H1 (cell line): ENCODE measurements around the gene AK5. TPM values are rescaled to one million over a fixed set of nuclear protein-coding genes. Genes with fewer than 3 reads are reported as not detected.

Experiments
- CTCF ChIA-PET: fragments of 300-600 bp; sonication (Branson Sonifier 250); formaldehyde crosslinking; loops from one replicate; lab custom pipeline; 2021; ENCODE audit not compliant: partially characterized antibody; lab: Charles Lee
- POLR2A ChIA-PET: fragments of 300-600 bp; sonication (Branson Sonifier 250); formaldehyde crosslinking; loops from one replicate; lab custom pipeline; 2021; ENCODE audit warnings: inconsistent platforms; ENCODE audit not compliant: partially characterized antibody; lab: Charles Lee
- DNase-seq, 2 experiments: peaks; one replicate each; pipeline versions ENCODE4 v3.0.0 to v3.0.0-alpha.2; 2010 to 2022; ENCODE audit warnings: low spot score in 2 of 2, low read depth in 1 of 2, mixed read lengths in 1 of 2
- FAIRE-seq: peaks from 2 replicates; lab custom pipeline; 2011; peaks lifted over from hg19 to GRCh38; lab: Jason Lieb, UNC
- H2AFZ ChIP-seq: 2 replicates; pipeline ENCODE4 v1.8.1; 2012; ENCODE audit warnings: low read length, inconsistent platforms
- H2AK5ac ChIP-seq: 2 replicates; pipeline ENCODE4 v1.6.1; 2013; ENCODE audit warnings: low read depth, low read length
- H2BK120ac ChIP-seq: replicated peaks from 2 replicates; pipeline ENCODE3; 2013; ENCODE audit warnings: low read depth, low read length, inconsistent platforms
- H2BK12ac ChIP-seq: 2 replicates; pipeline ENCODE4 v1.6.1; 2013; ENCODE audit warnings: low read depth, low read length
- H2BK15ac ChIP-seq: 2 replicates; pipeline ENCODE4 v1.6.1; 2013; ENCODE audit warnings: low read length
- H2BK20ac ChIP-seq: 2 replicates; pipeline ENCODE4 v1.6.1; 2013; ENCODE audit warnings: low read length
- H2BK5ac ChIP-seq: 2 replicates; pipeline ENCODE4 v1.6.1; 2013; ENCODE audit warnings: low read depth, low read length
- H3K14ac ChIP-seq: 2 replicates; pipeline ENCODE4 v1.6.1; 2013; ENCODE audit warnings: inconsistent platforms; ENCODE audit not compliant: insufficient read length
- H3K18ac ChIP-seq: 2 replicates; pipeline ENCODE4 v1.6.1; 2013; ENCODE audit warnings: low read length; ENCODE audit errors: extremely low read depth
- H3K23ac ChIP-seq: 2 replicates; pipeline ENCODE4 v1.6.1; 2013; ENCODE audit warnings: inconsistent platforms; ENCODE audit not compliant: insufficient read length
- H3K23me2 ChIP-seq: 2 replicates; pipeline ENCODE4 v1.6.1; 2013; ENCODE audit warnings: low read depth, low read length
- H3K27ac ChIP-seq: 2 replicates; pipeline ENCODE4 v1.6.1; 2011; ENCODE audit warnings: low read depth, low read length, inconsistent platforms
- H3K27me3 ChIP-seq, 4 experiments: replicated peaks in 1 of 4; 1 replicate in 1 of 4; 2 replicates in 3 of 4; pipeline versions ENCODE4 v1.6.1 to v1.8.1; 2011 to 2013; ENCODE audit warnings: low read length in 3 of 4, mild to moderate bottlenecking in 3 of 4, inconsistent platforms in 2 of 4, mixed read lengths in 2 of 4, moderate library complexity in 1 of 4; ENCODE audit not compliant: control insufficient read depth in 3 of 4, insufficient read depth in 3 of 4; ENCODE audit errors: extremely low read depth in 1 of 4
- H3K36me3 ChIP-seq, 4 experiments: 2 replicates each; pipeline versions ENCODE4 v1.6.1 to v1.8.1; 2011 to 2013; ENCODE audit warnings: mild to moderate bottlenecking in 4 of 4, low read length in 3 of 4, moderate library complexity in 2 of 4, control low read depth in 1 of 4, inconsistent platforms in 1 of 4; ENCODE audit not compliant: insufficient read depth in 4 of 4, control insufficient read depth in 2 of 4
- H3K4ac ChIP-seq: replicated peaks from 2 replicates; pipeline ENCODE3; 2013; ENCODE audit warnings: low read length, low read depth, mixed read lengths, inconsistent platforms; ENCODE audit not compliant: insufficient read length
- H3K4me1 ChIP-seq, 4 experiments: replicated peaks in 1 of 4; 1 replicate in 1 of 4; 2 replicates in 3 of 4; pipeline versions ENCODE4 v1.6.1 to v1.8.1; 2011 to 2013; ENCODE audit warnings: low read length in 3 of 4, inconsistent platforms in 2 of 4, mixed read lengths in 1 of 4; ENCODE audit not compliant: insufficient read depth in 4 of 4, control insufficient read depth in 3 of 4
- H3K4me2 ChIP-seq, 2 experiments: 2 replicates each; pipeline versions ENCODE4 v1.6.1 to v1.8.1; 2011 to 2013; ENCODE audit warnings: low read depth in 2 of 2, low read length in 2 of 2, control low read depth in 1 of 2, inconsistent platforms in 1 of 2, mild to moderate bottlenecking in 1 of 2; ENCODE audit not compliant: insufficient read depth in 1 of 2
- H3K4me3 ChIP-seq, 4 experiments: fragments of 200-600, 300-600 bp in 1 of 4; sonication (generic), shearing (Covaris generic), sonication (Bioruptor Twin) in 1 of 4; 2 replicates each; pipeline versions ENCODE4 v1.5.1 to v1.8.1; 2011 to 2016; ENCODE audit warnings: low read length in 4 of 4, low read depth in 3 of 4, control low read depth in 2 of 4, inconsistent platforms in 2 of 4, mild to moderate bottlenecking in 2 of 4, mixed read lengths in 1 of 4, moderate library complexity in 1 of 4; ENCODE audit not compliant: insufficient read depth in 2 of 4; ENCODE audit errors: extremely low read depth in 1 of 4
- H3K56ac ChIP-seq: replicated peaks from 2 replicates; pipeline ENCODE3; 2013; ENCODE audit warnings: low read depth, mild to moderate bottlenecking, mixed read lengths, low read length, inconsistent platforms; ENCODE audit not compliant: insufficient read length
- H3K79me1 ChIP-seq: 2 replicates; pipeline ENCODE4 v1.6.1; 2013; ENCODE audit warnings: low read depth, low read length, control low read depth
- H3K79me2 ChIP-seq, 2 experiments: 2 replicates each; pipeline versions ENCODE4 v1.6.1 to v1.8.1; 2012 to 2013; ENCODE audit warnings: low read length in 2 of 2, mild to moderate bottlenecking in 2 of 2, inconsistent platforms in 1 of 2; ENCODE audit not compliant: insufficient read depth in 2 of 2, control insufficient read depth in 1 of 2
- H3K9ac ChIP-seq, 4 experiments: replicated peaks in 1 of 4; 1 replicate in 1 of 4; 2 replicates in 3 of 4; pipeline versions ENCODE4 v1.6.1 to v1.8.1; 2011 to 2013; ENCODE audit warnings: low read depth in 3 of 4, low read length in 3 of 4, control low read depth in 2 of 4, mild to moderate bottlenecking in 2 of 4, moderate library complexity in 2 of 4, inconsistent platforms in 1 of 4; ENCODE audit errors: extremely low read depth in 1 of 4
- H3K9me3 ChIP-seq, 2 experiments: 2 replicates each; pipeline versions ENCODE4 v1.6.1 to v1.8.1; 2012 to 2013; ENCODE audit warnings: mild to moderate bottlenecking in 2 of 2, moderate library complexity in 2 of 2, control low read depth in 1 of 2, inconsistent platforms in 1 of 2, low read depth in 1 of 2, low read length in 1 of 2, mixed read lengths in 1 of 2; ENCODE audit not compliant: insufficient read depth in 2 of 2
- H4K20me1 ChIP-seq, 2 experiments: replicated peaks in 1 of 2; 2 replicates each; pipeline versions ENCODE3 to v1.8.1; 2011 to 2013; ENCODE audit warnings: inconsistent platforms in 2 of 2, low read length in 2 of 2, mild to moderate bottlenecking in 1 of 2; ENCODE audit not compliant: insufficient read depth in 2 of 2, control insufficient read depth in 1 of 2
- H4K5ac ChIP-seq: 2 replicates; pipeline ENCODE4 v1.6.1; 2013; ENCODE audit warnings: low read length, low read depth, mixed read lengths, inconsistent platforms; ENCODE audit not compliant: insufficient read length
- H4K8ac ChIP-seq: 2 replicates; pipeline ENCODE4 v1.8.0; 2013; ENCODE audit warnings: mild to moderate bottlenecking, moderate library complexity, low read length, inconsistent platforms; ENCODE audit not compliant: insufficient read depth; ENCODE audit errors: extremely low read depth
- H4K91ac ChIP-seq: replicated peaks from 2 replicates; pipeline ENCODE3; 2013; ENCODE audit warnings: low read length, mixed read lengths, inconsistent platforms; ENCODE audit not compliant: insufficient read length
- KDM5A ChIP-seq: fragments of 200-600 bp; IDR thresholded peaks from 2 replicates; pipeline ENCODE4 v1.7.1; 2012; ENCODE audit warnings: mild to moderate bottlenecking, low read length, inconsistent platforms, mixed read lengths
- POLR2A ChIP-seq, 2 experiments: IDR thresholded peaks; 1 replicate in 1 of 2; 2 replicates in 1 of 2; pipeline ENCODE4 v1.6.1; 2011; ENCODE audit warnings: low read depth in 2 of 2, low read length in 2 of 2, mild to moderate bottlenecking in 2 of 2; ENCODE audit errors: control extremely low read depth in 1 of 2
- POLR2AphosphoS5 ChIP-seq: IDR thresholded peaks from 2 replicates; pipeline ENCODE4 v1.6.1; 2011; ENCODE audit warnings: low read depth, low read length
- WGBS, 2 experiments: shearing (Covaris generic) in 1 of 2; methylation state at CpG; one replicate each; pipeline versions ENCODE4 v1.1.6 to v1.1.7; 2013 to 2015; ENCODE audit warnings: low lambda C conversion rate in 2 of 2, mixed read lengths in 2 of 2, inconsistent platforms in 1 of 2, low coverage in 1 of 2, missing lambda C conversion rate in 1 of 2; ENCODE audit not compliant: insufficient replicate concordance in 2 of 2, insufficient coverage in 1 of 2, insufficient read length in 1 of 2; ENCODE audit errors: extremely low coverage in 1 of 2, missing lambda C conversion rate in 1 of 2; 5-methylcytosine and 5-hydroxymethylcytosine counted together
- polyA plus RNA-seq, 7 experiments: library from polyadenylated mRNA; depleted of rRNA in 3 of 7; stranded (reverse) in 5 of 7; unstranded in 2 of 7; fragments of >200 nt in 5 of 7; fragments of 200-250 nt in 2 of 7; gene quantifications; 1 replicate in 5 of 7; 2 replicates in 1 of 7; 4 replicates in 1 of 7; pipeline versions ENCODE4 v1.2.1 to v1.2.3, GENCODE V29; 2011 to 2013; ENCODE audit warnings: missing spikeins in 2 of 7, mixed read lengths in 2 of 7
- total RNA-seq: library from RNA; stranded (reverse); fragmentation: NEBNext Ultra II Directional; extraction: Animal tissue kit (Norgen Biotek cat#: 25700); gene quantifications from 2 replicates; pipeline ENCODE4 v1.2.1, GENCODE V29; 2021

AK5 gene
- total and polyA plus RNA-seq, 2 of the 8 experiments (the other 6 are each of a cell fraction or from before 2014, with no cell fraction given): 2.0 to 7.1 TPM

- no peak overlapping the region for H4K91ac ChIP-seq
- no peak overlapping the region for H2BK20ac ChIP-seq
- no peak overlapping the region for H2BK15ac ChIP-seq
- ChIA-PET CTCF (no interaction called here), POLR2A (no interaction called here)
- H2BK120ac ChIP-seq: no peak overlapping the region
- H2AK5ac ChIP-seq: no peak overlapping the region
- FAIRE-seq (no peak), DNase-seq (no peak)
- WGBS, 2 experiments: 83% methylated on average over 5 of the region's 5 CpGs; no CpG with 5 or more reads in 1 of the 2 experiments
- 0 out of 3 replicates have a peak, but pooled peaks of 1 of the 2 experiments have one; percentile 27 for TF ChIP-seq POLR2A (IDR thresholded peaks at IDR 0.05; ENCODE audit: control extremely low read depth in 1 of 2, low read depth in 2 of 2, low read length in 2 of 2)
- TF ChIP-seq KDM5A: no peak
- peak; percentile 74; the same call in 1 of the 2 replicates for TF ChIP-seq POLR2AphosphoS5
- H3K23ac ChIP-seq: no peak overlapping the region
- no peaks in the 10 kb centered on the region for H4K20me1 ChIP-seq
- no peak overlapping the region for H3K4ac ChIP-seq
- no peak overlapping the region for H2AFZ ChIP-seq
- H3K4me1 ChIP-seq: no peaks in the 10 kb centered on the region
- no peak overlapping the region for H3K4me2 ChIP-seq
- H4K8ac ChIP-seq: no peak overlapping the region
- H3K36me3 ChIP-seq: peaks cover 0 to 2% (median 0%) of the 10 kb centered on the region in 4 experiments; a peak in 1 of 8 replicates
- H4K5ac ChIP-seq: no peak overlapping the region
- H3K9ac ChIP-seq: no peak overlapping the region
- H3K18ac ChIP-seq: no peak overlapping the region
- no peak overlapping the region for H3K27ac ChIP-seq
- H3K9me3 ChIP-seq: no peaks in the 10 kb centered on the region
- no peak overlapping the region for H3K4me3 ChIP-seq
- H3K56ac ChIP-seq: no peak overlapping the region
- 0 out of 7 replicates have a peak, but pooled peaks cover 0 to 3% (median 0%) of the 10 kb centered on the region in 4 experiments for H3K27me3 ChIP-seq
- H3K23me2 ChIP-seq: no peaks in the 10 kb centered on the region
- no peak overlapping the region for H2BK12ac ChIP-seq
- no peaks in the 10 kb centered on the region for H3K79me1 ChIP-seq
- H2BK5ac ChIP-seq: no peak overlapping the region
- H3K14ac ChIP-seq: no peak overlapping the region
- no peaks in the 10 kb centered on the region for H3K79me2 ChIP-seq
Measured at GRCh38 chr1:77558591-77559164, 276.9 kb downstream of the AK5 start.
